LHCN-M2 (cell line): Measurements from ENCODE around the gene MYL12B. TPM values are rescaled to one million over a fixed set of nuclear protein-coding genes. Genes with fewer than 3 reads are reported as not detected.

Experiments
- DNase-seq: peaks from one replicate; pipeline ENCODE4 v3.0.0-alpha.2; 2012; ENCODE audit warnings: low read depth
- total RNA-seq: library from RNA; depleted of rRNA; stranded (reverse); fragments of >200 nt; gene quantifications from 2 replicates; pipeline ENCODE4 v1.2.3, GENCODE V29; 2014

MYL12B gene
- total RNA-seq, 1 experiment from 2014 or later = 378 TPM

GRCh38 chr18:3235846-3236245 lies 26.1 kb upstream of the MYL12B start:
- DNase-seq = no peak

DNA sequence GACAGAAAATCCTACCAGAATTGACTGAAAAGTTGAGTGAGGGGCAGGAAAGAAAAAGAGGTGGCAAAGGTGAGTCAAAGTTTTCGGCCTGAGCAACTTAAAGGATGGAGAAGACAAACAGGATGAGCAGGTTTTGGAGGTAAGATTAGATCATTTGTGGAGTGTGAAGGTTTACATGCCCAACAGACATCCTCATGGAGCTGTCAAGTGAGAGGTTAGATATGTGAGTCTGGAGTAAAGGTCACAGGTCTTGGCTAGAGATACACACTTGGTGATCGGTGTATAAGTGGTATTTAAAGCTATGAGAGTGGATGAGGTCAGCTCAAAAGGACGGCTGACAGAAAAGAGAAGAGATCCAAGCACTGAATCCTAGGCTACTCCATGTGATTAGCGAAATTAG lies 25.5 kb upstream of the MYL12B start:
- DNase-seq = no peak

- no peak for DNase-seq
Measured at GRCh38 chr18:3238742-3239141, 23.2 kb upstream of the MYL12B start.

DNA sequence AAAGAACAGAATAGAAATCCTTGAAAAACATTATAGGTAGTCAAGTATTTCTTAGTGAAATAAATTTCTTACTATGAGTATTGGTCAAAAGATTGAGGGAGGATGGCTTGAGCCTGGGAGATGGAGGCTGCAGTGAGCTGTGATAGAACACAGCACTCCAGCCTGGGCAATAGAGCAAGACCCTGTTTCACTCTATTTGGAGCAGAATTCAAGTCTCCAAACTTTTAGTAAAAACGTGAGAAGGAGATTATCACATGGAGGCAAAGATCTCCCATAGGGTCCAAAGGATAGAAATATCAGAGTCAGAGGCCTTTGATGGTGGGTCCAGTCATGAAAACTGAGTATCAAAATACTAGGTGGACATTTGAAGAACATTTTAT lies 16.8 kb upstream of the MYL12B start:
- no peak for DNase-seq

DNA sequence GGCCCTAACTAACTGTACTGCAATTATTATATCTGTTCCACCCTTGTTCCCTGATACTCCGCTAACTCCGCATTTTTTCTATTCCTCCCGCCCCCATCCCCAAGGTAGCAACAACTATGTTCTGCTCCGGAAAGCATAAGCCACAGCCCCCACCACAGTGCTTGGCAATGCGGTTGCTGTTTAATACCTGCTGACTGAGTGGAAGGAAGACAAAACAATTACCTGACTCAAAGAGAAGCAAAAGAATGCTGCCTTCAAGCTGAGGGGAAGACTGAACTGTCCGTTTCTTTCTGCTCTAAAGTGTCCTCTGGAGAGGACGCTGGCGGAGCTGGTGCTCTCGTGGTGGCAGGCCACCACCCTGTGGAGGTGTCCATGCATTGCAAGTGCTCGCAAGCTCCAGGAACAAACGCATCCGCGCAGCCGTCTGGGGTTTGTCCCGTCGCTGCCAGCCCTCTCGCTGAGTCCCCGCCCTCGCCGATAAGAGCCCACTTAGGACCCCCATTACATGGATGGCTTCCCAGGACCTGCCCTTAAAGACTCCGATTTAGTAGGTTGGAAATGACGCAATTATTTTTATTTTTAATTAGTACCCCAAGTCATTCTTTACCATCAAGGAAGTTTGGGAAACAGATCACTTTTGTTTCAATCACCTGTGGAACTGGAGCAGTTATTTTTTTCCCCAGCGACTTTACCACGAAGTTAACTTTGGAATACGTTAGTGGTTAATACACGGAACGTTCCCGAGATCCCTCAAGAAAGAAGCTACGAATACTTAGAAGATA lies 15.9 kb upstream of the MYL12B start:
- peak; percentile 81 for DNase-seq

- DNase-seq = no peak
Measured at GRCh38 chr18:3246635-3247239, 15.2 kb upstream of the MYL12B start.

DNA sequence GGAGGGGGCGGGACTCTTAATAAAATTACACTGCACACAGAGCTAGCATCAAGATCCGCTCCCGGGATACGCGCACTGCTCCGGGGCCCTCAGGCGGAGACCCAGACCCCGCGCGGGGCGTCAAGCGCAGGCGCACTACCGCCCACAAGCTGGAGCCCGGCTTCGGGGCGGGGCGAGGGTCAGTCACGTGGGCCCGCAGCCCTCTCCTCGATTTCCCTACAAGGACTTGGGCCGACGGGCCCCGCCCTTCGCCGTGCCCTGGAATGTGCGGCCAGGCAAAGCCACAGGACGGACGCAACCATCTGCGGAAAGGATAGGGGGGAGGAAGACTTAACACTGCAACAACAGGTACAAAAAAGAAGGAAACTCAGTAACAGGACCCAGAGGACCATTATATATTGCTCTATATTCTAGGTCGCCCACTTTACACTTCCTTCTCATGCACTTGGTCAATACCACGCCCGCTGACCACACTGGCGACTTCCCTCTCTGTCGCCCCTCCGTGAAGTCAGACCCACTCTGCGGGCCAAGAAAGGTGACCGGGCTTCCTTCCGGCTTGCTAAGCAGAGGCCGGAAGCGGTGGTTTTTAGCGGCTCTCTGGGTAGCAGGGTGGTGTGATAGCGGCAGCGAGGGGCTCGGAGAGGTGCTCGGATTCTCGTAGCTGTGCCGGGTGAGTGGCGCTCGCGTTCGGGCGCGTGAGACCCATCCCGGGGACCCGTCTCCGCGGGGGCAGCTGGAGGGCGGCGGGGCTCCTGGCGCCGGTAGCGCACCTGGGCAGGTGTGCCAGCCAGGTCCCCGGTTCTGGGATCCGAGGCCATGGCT lies 14.5 kb upstream of the MYL12B start, which contains the start of gene MYL12A:
Gene MYL12A (plus strand): TSS at position 562 of the 822 bp plus-strand sequence. CDS start 5,447 bp downstream, outside the sequence.
- peak; percentile 96 for DNase-seq

- peak; percentile 73 for DNase-seq
Measured at GRCh38 chr18:3248062-3248657, 13.8 kb upstream of the MYL12B start.

DNA sequence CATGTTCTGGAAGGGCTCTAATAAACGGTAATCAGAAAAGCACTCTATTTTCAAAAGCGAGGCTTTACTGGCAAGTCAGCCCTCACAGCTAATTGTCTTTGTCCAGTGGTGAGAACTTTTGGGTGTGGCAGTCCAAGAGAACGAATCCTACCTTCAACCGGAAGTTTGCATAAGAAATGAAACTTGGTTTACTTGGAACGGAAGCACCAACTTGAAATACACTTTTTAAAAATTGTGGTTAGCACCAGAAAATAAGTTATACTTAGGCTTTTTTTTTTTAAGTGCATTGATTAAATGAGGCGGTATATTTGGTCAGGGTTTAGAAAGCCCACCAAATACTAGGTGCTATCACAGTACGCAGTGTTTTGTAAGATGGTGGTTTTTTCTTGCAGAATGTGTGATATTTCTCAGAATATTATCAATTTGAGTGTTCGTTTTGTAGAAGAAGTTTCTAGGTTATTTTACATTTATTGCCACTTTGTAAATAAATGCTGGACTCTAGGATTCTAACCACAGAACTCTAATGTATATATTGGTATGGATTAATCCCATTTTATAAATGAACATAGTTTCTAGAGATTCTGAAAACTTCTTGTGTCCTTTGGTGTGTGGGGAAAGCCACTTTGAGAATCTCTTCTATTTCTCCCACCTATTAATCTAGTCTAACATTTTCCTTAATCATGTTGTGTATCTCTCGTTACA lies 13.1 kb upstream of the MYL12B start:
- DNase-seq = peak; percentile 54

GRCh38 chr18:3250237-3251107 lies 11.5 kb upstream of the MYL12B start:
- DNase-seq = peak; percentile 79

DNA sequence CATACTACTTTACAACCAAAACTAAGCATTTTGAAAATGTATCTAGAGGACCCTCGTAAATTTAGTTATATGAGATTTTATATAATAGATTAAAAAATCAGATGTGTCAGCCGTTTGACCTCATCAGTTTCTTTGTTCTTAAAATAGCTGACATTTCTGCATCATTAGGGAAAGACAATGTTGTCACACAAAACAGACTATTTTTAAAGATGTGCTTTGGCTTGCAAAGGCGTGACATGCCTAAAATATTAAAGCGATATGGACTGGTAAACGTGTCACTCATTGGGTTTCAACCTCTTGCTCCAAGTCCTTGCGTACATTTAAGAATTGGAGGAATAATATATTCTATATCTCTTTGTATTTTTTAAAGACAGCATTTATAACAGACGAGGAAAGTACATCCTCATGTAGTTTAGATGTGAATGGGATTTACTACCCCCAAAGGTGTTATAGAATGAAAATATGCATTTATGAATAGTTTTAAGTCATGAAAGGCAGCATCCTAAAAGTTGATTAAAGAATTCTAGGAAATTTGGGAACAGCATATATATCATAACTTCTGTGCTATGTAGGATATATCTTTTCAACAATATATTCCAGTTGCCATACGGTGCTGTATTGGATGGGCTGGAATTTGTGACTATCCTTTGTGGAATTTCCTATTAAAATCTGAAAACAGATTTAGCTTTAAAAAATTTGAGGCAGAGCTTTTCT lies 10.5 kb upstream of the MYL12B start:
- no peak for DNase-seq

GRCh38 chr18:3251963-3252277 lies 10.0 kb upstream of the MYL12B start:
- no peak for DNase-seq

GRCh38 chr18:3252843-3253242 lies 9.1 kb upstream of the MYL12B start:
- no peak for DNase-seq

DNA sequence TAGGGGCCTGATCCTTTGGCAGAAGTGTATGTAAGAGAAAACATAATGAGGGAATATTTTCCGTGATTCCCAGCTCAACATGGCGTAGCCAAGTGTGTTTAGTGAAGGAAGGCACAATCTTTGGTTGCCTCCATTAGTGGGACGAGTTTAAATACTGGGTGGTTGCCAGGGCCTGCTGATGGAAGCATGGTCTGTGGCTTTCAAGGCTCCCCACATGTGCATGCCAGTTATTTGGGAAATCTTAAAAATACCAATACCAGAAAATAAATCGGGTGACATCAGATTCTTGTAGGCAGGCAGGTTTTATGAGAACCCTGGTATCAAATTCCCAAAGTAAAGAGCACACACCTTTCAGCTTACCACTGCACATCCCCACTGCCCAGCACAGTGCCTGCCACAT lies 7.2 kb upstream of the MYL12B start:
- DNase-seq = no peak

DNA sequence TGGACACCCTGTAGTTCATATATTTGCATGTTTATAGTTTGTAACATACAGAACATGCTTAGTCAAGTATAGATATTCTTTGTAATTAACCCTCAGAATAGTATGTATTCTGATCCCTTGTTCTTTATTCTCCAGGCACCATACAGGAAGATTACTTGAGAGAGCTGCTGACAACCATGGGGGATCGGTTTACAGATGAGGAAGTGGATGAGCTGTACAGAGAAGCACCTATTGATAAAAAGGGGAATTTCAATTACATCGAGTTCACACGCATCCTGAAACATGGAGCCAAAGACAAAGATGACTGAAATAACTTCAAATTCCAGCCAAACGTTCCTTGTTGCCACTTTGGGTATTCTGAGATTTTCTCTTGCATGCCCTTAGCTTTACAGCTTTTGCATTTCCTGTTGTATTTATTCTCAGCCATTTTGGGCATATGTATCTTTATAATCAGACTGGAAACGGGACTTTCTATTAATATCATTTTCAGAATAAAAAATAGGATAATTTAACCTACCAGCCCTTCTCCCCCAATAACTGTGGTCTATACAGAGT lies 6.2 kb upstream of the MYL12B start:
- no peak for DNase-seq

DNA sequence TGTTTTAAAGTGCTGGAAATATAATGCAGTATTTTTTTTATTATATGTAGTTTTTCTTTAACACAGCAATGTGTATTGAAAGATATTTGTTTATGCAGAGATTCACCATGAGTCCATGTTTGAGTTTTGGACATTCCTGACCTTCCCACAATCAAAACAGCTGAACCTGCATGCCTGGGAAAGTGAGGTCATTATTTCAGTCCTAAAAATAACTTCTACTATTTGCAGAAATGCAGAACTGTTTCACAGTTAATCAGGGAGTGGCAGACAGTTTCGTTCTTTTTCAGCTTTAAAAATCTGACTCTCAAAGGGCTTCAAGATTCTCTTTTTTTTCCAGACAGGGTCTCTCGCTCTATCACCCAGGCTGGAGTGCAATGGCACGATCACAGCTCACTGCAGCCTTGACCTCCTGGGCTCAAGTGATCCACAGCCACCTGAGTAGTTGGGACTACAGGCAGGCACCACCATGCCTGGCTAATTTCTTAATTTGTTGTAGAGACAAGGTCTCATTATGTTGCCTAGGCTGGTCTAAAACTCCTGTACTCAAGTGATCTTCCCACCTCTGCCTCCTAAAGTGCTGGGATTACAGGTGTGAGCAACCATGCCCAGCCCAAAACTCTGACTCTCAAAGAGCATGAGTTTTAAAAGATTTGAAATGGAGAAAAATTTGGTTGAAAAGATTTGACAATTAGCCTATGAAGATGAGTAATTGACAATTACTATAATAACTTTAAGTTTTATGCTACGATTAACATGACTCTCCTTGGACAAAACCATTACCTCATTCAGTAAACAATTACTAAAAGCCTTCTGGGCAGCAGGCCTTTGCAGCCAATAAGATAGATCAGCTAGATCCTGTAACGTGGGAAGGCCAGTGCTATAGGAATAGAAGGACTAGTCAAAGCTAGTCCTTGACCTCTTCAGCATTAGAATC lies 5.0 kb upstream of the MYL12B start:
- DNase-seq = peak; percentile 79

GRCh38 chr18:3257627-3258120 lies 4.3 kb upstream of the MYL12B start:
- no peak for DNase-seq

DNA sequence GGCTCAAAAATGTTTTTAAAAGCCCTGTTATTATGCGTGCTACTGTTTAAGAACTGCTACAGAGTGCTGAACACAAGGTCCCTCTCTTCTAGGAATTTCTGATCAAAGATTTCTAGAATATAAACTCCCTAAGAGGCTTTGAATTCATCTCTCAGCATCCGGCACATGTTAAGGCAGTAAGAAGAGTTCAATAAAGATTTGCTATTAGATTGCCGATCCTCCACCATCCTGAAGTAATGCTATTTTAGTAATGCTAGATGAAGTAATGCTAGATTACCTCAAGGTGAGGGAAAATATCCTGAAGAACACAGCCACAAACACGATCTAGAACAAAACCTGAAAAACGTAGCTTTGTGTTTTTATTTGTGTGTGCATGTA lies 949 bp upstream of the MYL12B start:
- no peak for DNase-seq
